Measurements from ENCODE around the gene TLR4.

DNA sequence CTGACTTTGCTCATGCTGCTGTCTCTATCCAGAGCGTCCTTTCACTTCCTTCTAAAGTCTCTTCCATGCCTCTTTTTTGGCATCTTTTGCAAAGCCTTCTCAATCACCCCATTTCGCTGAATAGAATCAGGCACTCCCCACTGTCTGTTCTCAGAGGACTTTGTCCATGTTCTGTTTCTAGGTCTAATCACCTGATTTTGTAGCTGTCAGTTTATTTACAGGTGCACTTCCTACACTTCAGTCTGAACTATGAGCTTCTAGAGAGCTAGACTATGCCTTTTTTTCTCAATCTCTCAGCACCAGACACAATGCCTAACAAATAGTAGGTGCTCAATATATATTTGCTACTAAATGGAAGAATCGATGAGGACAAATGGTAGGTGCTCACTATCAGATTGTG, 29.9 kb downstream of the TLR4 start:
- TF ChIP-seq TAF1 (IDR thresholded peaks at IDR 0.05; ENCODE audit: low read depth) = no peak
- TF ChIP-seq POLR2AphosphoS5 (IDR thresholded peaks at IDR 0.05) = no peak

All from neural cell (in vitro differentiated cells).